Astrocyte (in vitro differentiated cells and primary cell): Measurements from ENCODE around the gene TTYH1. TPM values are rescaled to one million over a fixed set of nuclear protein-coding genes. Genes with fewer than 3 reads are reported as not detected.

Experiments used
- DNase-seq: peaks from one replicate; pipeline ENCODE4 v3.0.0-alpha.2; 2010; ENCODE audit warnings: low read depth
- FAIRE-seq: peaks from 2 replicates; lab custom pipeline; 2011; peaks lifted over from hg19 to GRCh38; lab: Jason Lieb, UNC
- H2AFZ ChIP-seq: 2 replicates; pipeline ENCODE4 v1.6.0; 2012; ENCODE audit warnings: low read depth, low read length, inconsistent platforms
- H3K27ac ChIP-seq: 2 replicates; pipeline ENCODE4 v1.5.1; 2011; ENCODE audit warnings: low read depth, low read length, inconsistent platforms
- H3K27me3 ChIP-seq: 2 replicates; pipeline ENCODE4 v1.6.0; 2011; ENCODE audit warnings: low read length, inconsistent platforms; ENCODE audit not compliant: insufficient read depth
- H3K36me3 ChIP-seq: 2 replicates; pipeline ENCODE4 v1.5.1; 2011; ENCODE audit warnings: low read length, inconsistent platforms; ENCODE audit not compliant: insufficient read depth
- H3K4me1 ChIP-seq: 2 replicates; pipeline ENCODE4 v1.5.1; 2011; ENCODE audit warnings: low read length, inconsistent platforms; ENCODE audit not compliant: insufficient read depth
- H3K4me2 ChIP-seq: 2 replicates; pipeline ENCODE4 v1.6.0; 2012; ENCODE audit warnings: low read length, inconsistent platforms
- H3K4me3 ChIP-seq: 2 replicates; pipeline ENCODE4 v1.5.1; 2011; ENCODE audit warnings: low read depth, mild to moderate bottlenecking, low read length, inconsistent platforms; ENCODE audit not compliant: insufficient read depth
- H3K79me2 ChIP-seq: 2 replicates; pipeline ENCODE4 v1.6.0; 2012; ENCODE audit warnings: mild to moderate bottlenecking, low read length, inconsistent platforms; ENCODE audit not compliant: insufficient read depth
- H3K9ac ChIP-seq: 2 replicates; pipeline ENCODE4 v1.6.0; 2012; ENCODE audit warnings: mild to moderate bottlenecking, low read length, inconsistent platforms
- H3K9me3 ChIP-seq: 2 replicates; pipeline ENCODE4 v1.5.1; 2012; ENCODE audit warnings: low read depth, mild to moderate bottlenecking, low read length, inconsistent platforms; ENCODE audit not compliant: insufficient read depth
- H4K20me1 ChIP-seq: 2 replicates; pipeline ENCODE4 v1.6.0; 2012; ENCODE audit warnings: low read length, inconsistent platforms; ENCODE audit not compliant: insufficient read depth
- H3K27ac Mint-ChIP-seq: one replicate; pipeline ENCODE4 v1.8.0; 2021; ENCODE audit warnings: mild to moderate bottlenecking, mixed read lengths; ENCODE audit not compliant: unreplicated experiment
- H3K27me3 Mint-ChIP-seq: one replicate; pipeline ENCODE4 v1.8.0; 2021; ENCODE audit warnings: low read depth, mixed read lengths; ENCODE audit not compliant: unreplicated experiment
- H3K36me3 Mint-ChIP-seq: one replicate; pipeline ENCODE4 v1.8.0; 2021; ENCODE audit warnings: low read depth, mixed read lengths; ENCODE audit not compliant: unreplicated experiment
- H3K4me1 Mint-ChIP-seq: one replicate; pipeline ENCODE4 v1.8.0; 2021; ENCODE audit warnings: low read depth, mixed read lengths; ENCODE audit not compliant: unreplicated experiment
- H3K4me3 Mint-ChIP-seq: one replicate; pipeline ENCODE4 v1.8.0; 2021; ENCODE audit warnings: mild to moderate bottlenecking, moderate library complexity, mixed read lengths; ENCODE audit not compliant: unreplicated experiment
- H3K9me3 Mint-ChIP-seq: one replicate; pipeline ENCODE4 v1.8.0; 2021; ENCODE audit warnings: mild to moderate bottlenecking, mixed read lengths; ENCODE audit not compliant: unreplicated experiment
- CTCF ChIP-seq: IDR thresholded peaks from 2 replicates; pipeline ENCODE4 v1.5.1; 2011; ENCODE audit warnings: low read depth, mild to moderate bottlenecking, inconsistent platforms, low read length, moderate library complexity; ENCODE audit not compliant: insufficient read depth
- EZH2 ChIP-seq: IDR thresholded peaks from 2 replicates; pipeline ENCODE4 v1.6.1; 2012; ENCODE audit warnings: mild to moderate bottlenecking, low read length, inconsistent platforms; ENCODE audit not compliant: insufficient read depth
- total RNA-seq: library from RNA; stranded (reverse); gene quantifications from 2 replicates; pipeline ENCODE4 v1.2.1, GENCODE V29; 2021

The TTYH1 gene
- total RNA-seq, 1 donor from 2014 or later: 8.4 TPM

- H3K36me3 Mint-ChIP-seq: peaks cover 10% of the 10 kb centered on the region
- Histone ChIP-seq H3K36me3 (peaks cover 26% of the 10 kb centered on the region), H3K79me2 (peaks cover 99% of the 10 kb centered on the region), H3K9me3 (no peaks in the 10 kb centered on the region), H3K4me2 (peak overlapping the region; percentile 99), H3K9ac (peak overlapping the region; percentile 99), H2AFZ (no peak overlapping the region), H3K4me1 (peaks cover 27% of the 10 kb centered on the region), H4K20me1 (peaks cover 74% of the 10 kb centered on the region), H3K4me3 (peak overlapping the region; percentile 94), H3K27ac (peak overlapping the region; percentile 68), H3K27me3 (no peaks in the 10 kb centered on the region)
- H3K4me3 Mint-ChIP-seq: peak overlapping the region; percentile 97
- H3K9me3 Mint-ChIP-seq: peaks cover 2% of the 10 kb centered on the region
- H3K27me3 Mint-ChIP-seq: no peaks in the 10 kb centered on the region
- FAIRE-seq (no peak), DNase-seq (peak; percentile 19)
- TF ChIP-seq CTCF (no peak), EZH2 (no peak)
- peaks cover 25% of the 10 kb centered on the region for H3K4me1 Mint-ChIP-seq
- H3K27ac Mint-ChIP-seq: peak overlapping the region; percentile 97
Measured at GRCh38 chr19:54451331-54451871, 36.1 kb downstream of the TTYH1 start.

GRCh38 chr19:54451997-54452396 lies 36.7 kb downstream of the TTYH1 start:
- no peaks in the 10 kb centered on the region for H3K27me3 Mint-ChIP-seq
- Histone ChIP-seq H3K36me3 (peaks cover 25% of the 10 kb centered on the region), H3K4me3 (no peak overlapping the region), H3K27ac (peak overlapping the region; percentile 68), H3K4me1 (peaks cover 24% of the 10 kb centered on the region), H3K79me2 (peaks cover 99% of the 10 kb centered on the region), H4K20me1 (peaks cover 79% of the 10 kb centered on the region), H3K9me3 (no peaks in the 10 kb centered on the region), H3K4me2 (peak overlapping the region; percentile 99), H3K27me3 (no peaks in the 10 kb centered on the region), H3K9ac (peak overlapping the region; percentile 99), H2AFZ (no peak overlapping the region)
- H3K4me1 Mint-ChIP-seq: peaks cover 21% of the 10 kb centered on the region
- no peak for FAIRE-seq
- H3K9me3 Mint-ChIP-seq: peaks cover 2% of the 10 kb centered on the region
- no peak overlapping the region for H3K27ac Mint-ChIP-seq
- peak overlapping the region; percentile 97 for H3K4me3 Mint-ChIP-seq
- peaks cover 10% of the 10 kb centered on the region for H3K36me3 Mint-ChIP-seq
- no peak for DNase-seq
- TF ChIP-seq EZH2: no peak
- TF ChIP-seq CTCF: no peak

GRCh38 chr19:54452626-54453025 lies 37.4 kb downstream of the TTYH1 start:
- H3K36me3 ChIP-seq: peaks cover 27% of the 10 kb centered on the region

More at GRCh38 chr19:54452626-54453025, 37.4 kb downstream of the TTYH1 start:
- Histone ChIP-seq H3K4me1 (peaks cover 17% of the 10 kb centered on the region), H3K9ac (no peak overlapping the region), H3K27ac (no peak overlapping the region), H3K9me3 (no peaks in the 10 kb centered on the region), H3K4me3 (no peak overlapping the region), H2AFZ (no peak overlapping the region), H3K79me2 (peaks cover 97% of the 10 kb centered on the region), H4K20me1 (peaks cover 80% of the 10 kb centered on the region), H3K27me3 (no peaks in the 10 kb centered on the region), H3K4me2 (no peak overlapping the region)
- FAIRE-seq (no peak), DNase-seq (no peak)
- H3K9me3 Mint-ChIP-seq: peaks cover 2% of the 10 kb centered on the region
- no peak overlapping the region for H3K4me3 Mint-ChIP-seq
- H3K4me1 Mint-ChIP-seq: peaks cover 19% of the 10 kb centered on the region
- H3K27ac Mint-ChIP-seq: no peak overlapping the region
- H3K27me3 Mint-ChIP-seq: no peaks in the 10 kb centered on the region
- H3K36me3 Mint-ChIP-seq: peaks cover 11% of the 10 kb centered on the region
- TF ChIP-seq EZH2: no peak
- TF ChIP-seq CTCF: no peak
